GM19438 (cell line): ENCODE results near the gene SLC39A11.
"Not testable (repeated sequence)": the region's sequence is repeated elsewhere in the genome, so short reads cannot be mapped to it uniquely, and the experiment has no call there.

Source experiments
- ATAC-seq: cut with Tn5 transposase; IDR thresholded peaks from one replicate; pipeline ENCODE4 v1.9.1; 2021; ENCODE audit warnings: low read depth; ENCODE audit not compliant: unreplicated experiment

The SLC39A11 gene

GRCh38 chr17:73092523-73093135 lies at the start of gene SLC39A11:
Gene SLC39A11 (minus strand): TSS chr17:73092688. CDS start chr17:73088764, 3,924 bp downstream.
- peak; percentile 96 for ATAC-seq

- ATAC-seq, result no peak
Measured at GRCh38 chr17:73141411-73141810, 48.9 kb upstream of the SLC39A11 start.

- ATAC-seq, result no peak
Measured at GRCh38 chr17:73140566-73140965, 48.1 kb upstream of the SLC39A11 start.

- no peak for ATAC-seq
Measured at GRCh38 chr17:73139296-73139695, 46.8 kb upstream of the SLC39A11 start.

- ATAC-seq, result no peak
Measured at GRCh38 chr17:73138541-73139138, 46.2 kb upstream of the SLC39A11 start.

GRCh38 chr17:73137376-73137775 lies 44.9 kb upstream of the SLC39A11 start:
- no peak for ATAC-seq

- no peak for ATAC-seq
Measured at GRCh38 chr17:73135766-73136165, 43.3 kb upstream of the SLC39A11 start.

GRCh38 chr17:73133911-73134649 lies 41.6 kb upstream of the SLC39A11 start:
- ATAC-seq, result no peak

- no peak for ATAC-seq
Measured at GRCh38 chr17:73132085-73132492, 39.6 kb upstream of the SLC39A11 start.

- ATAC-seq, result not testable (repeated sequence)
Measured at GRCh38 chr17:73131439-73131838, 39.0 kb upstream of the SLC39A11 start.

GRCh38 chr17:73130977-73131376 lies 38.5 kb upstream of the SLC39A11 start:
- ATAC-seq, result no peak

GRCh38 chr17:73128496-73128895 lies 36.0 kb upstream of the SLC39A11 start:
- ATAC-seq, result no peak

- no peak for ATAC-seq
Measured at GRCh38 chr17:73126716-73127473, 34.4 kb upstream of the SLC39A11 start.

GRCh38 chr17:73123606-73124320 lies 31.3 kb upstream of the SLC39A11 start:
- ATAC-seq, result no peak

- ATAC-seq, result no peak
Measured at GRCh38 chr17:73122953-73123605, 30.6 kb upstream of the SLC39A11 start.

- ATAC-seq, result no peak
Measured at GRCh38 chr17:73121506-73121905, 29.0 kb upstream of the SLC39A11 start.

GRCh38 chr17:73119631-73120030 lies 27.1 kb upstream of the SLC39A11 start:
- no peak for ATAC-seq

GRCh38 chr17:73118951-73119391 lies 26.5 kb upstream of the SLC39A11 start:
- no peak for ATAC-seq

GRCh38 chr17:73118139-73118538 lies 25.7 kb upstream of the SLC39A11 start:
- no peak for ATAC-seq

- ATAC-seq, result no peak
Measured at GRCh38 chr17:73112246-73112645, 19.8 kb upstream of the SLC39A11 start.
